NOMO-1 (cell line): Measurements from ENCODE around the gene KRTAP5-2.
A peak's percentile ranks its signal among the peaks of the same experiment; 100 is the strongest.

Source experiments
- DNase-seq, 2 experiments: peaks; one replicate each; lab custom pipeline; 2025; ENCODE audit not compliant: unreplicated experiment in 2 of 2; lab: John Stamatoyannopoulos, UW

KRTAP5-2 gene

GRCh38 chr11:1557051-1557884, 40.8 kb downstream of the KRTAP5-2 start:
- no peak for DNase-seq

- no peak for DNase-seq
Measured at GRCh38 chr11:1556278-1556902, 41.7 kb downstream of the KRTAP5-2 start.

DNA sequence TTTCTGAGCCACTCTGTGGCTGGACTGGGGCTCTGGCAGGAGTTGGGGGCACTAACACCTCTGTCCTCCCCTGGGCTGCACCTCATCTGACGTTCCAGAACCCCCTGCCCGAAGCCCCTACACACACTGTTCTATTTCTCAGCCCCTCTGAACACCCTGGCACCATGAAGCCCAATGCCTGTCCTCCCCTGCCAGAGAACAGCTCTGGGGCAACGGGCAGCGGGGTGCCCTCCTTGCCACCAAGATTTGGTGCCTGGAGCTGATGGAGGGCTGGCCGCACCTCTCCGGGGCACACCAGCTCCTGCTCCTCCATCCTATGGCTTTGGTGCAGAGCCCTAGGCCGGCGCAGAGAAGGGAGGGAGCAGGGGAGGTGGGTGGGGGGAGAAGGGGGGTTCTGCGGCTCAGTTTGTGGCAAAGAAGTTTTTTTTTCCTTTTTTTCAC, 42.4 kb downstream of the KRTAP5-2 start:
- no peak for DNase-seq

- DNase-seq = no peak
Measured at GRCh38 chr11:1554981-1555712, 42.9 kb downstream of the KRTAP5-2 start.

DNA sequence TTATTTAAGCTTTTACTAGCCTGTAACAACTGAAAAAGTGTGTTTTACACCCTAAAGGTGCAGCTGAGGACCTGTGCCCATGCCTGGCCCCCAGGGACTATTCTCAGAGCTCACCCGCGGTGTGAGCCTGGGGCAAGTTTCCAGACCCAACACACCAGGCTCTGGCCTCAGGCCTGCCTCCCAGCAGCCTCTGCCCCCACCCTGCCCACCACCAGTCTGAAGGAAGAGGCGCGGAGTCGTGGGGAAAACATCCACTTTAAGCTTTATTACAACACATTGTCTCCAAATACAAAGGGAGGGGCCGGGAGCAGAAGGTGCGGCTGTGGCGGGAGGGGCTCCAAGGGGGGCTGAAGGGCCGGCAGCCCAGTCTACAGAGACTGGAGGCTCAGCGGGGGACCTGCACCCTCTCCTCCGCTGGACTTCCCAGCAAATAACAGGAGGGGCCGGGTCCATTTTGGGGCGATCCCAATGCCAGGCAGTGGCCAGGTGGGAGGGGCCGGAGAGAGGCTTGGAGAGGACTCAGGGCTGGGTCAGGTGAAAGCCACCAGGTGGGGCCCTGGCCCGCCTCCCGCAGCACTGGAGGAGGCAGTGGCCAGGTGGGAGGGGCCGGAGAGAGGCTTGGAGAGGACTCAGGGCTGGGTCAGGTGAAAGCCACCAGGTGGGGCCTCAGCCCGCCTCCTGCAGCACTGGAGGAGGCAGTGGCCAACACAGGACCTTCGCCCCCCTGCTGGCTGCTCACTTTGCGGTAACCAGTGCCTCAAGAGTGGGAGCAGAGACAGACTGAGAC, 44.1 kb downstream of the KRTAP5-2 start:
- no peak for DNase-seq

DNA sequence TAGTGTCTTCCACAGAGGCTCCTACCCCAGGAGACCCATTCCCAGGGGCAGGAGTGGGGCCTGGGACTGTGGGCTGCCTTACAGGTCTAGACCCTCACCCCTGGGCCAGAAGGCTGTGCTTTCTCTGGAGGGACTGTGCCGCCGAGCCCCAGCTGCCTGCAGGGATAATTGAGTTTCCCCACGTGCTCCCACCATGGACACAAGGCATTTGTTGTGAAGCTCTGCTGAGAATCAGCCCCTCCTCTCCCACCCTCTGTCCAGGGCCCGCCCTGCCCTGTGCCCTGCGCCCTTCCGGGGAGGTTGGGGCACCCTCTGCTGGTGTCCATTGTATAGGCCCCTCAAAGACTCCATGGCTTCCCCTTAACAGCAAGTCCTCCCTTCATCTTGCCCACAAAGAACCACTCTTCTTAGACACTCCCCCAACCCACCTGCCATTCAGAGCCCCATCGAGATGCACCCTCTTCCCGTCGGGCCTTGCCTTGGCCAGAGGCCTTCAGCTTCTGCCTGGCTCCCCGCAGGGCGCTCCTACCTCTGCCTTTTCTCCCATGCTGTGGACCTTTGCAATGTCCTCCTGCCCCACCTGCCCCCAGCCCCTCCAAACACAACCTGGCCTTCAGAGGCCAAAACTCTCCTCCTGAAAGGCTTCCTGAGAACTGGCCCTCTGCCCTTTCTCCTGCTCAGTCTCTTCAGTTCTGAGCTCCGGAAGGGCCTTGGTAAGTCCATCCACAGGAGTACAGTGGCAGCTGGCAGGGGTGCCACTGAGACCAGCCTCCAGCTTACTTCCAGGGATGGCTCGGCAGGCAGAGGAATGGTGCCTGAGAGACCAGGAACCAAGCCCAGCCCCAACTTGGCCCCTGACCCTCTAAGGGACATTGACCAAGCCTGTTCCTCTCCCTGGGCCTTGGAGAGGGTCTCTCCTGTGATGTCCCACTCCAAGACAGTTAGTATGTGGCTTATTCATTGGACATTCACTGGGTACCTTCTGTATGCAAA, 48.5 kb downstream of the KRTAP5-2 start:
- no peak for DNase-seq

DNA sequence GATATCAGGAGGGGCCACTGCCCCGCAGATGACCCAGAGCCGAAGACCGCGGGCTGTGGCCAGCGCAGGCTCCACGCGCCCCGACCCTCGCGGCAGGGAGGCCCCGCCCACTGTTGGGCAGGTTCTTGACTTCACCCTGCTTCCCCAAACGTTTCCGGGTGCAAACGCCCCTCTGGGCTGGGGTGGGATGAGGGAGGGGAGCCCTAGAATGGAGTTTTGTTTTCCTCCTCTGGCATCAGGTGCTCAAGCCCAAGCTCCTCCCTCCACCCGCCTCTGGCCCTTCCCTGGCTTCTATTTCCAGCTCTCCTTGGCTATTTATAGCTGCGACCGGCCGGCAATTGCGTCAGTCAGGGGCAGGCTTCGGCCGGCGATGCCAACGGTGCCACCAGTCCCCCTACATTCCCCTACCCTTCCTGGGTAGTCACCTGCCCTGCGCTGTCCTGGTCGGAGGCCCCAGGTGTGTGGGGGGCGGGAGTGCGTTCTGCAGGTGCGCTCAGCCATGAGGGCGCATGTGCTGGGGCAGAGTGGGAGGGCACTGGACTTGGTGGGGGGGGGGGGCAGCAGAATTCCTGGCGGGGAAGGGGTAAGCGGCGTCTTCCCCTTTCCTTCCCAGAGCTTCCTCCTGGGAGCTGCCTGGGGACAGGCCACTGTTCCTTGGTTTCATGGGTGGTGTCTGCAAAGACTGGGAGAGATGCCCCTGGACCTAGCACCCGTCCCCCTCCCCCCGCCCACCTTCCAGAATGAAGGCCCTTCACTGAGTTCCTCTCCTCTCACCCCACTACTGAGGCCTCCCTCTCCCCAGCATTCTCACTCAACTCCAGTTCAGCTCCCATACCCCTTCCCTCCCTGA, 49.6 kb downstream of the KRTAP5-2 start:
- peak; percentile 37 to 45 for DNase-seq

GRCh38 chr11:1547467-1548098, 50.5 kb downstream of the KRTAP5-2 start:
- no peak for DNase-seq
